NB4 (cell line): ENCODE data around the gene EN2.

Source experiments
- TF ChIP-seq, protein P1 (sequence below): IDR thresholded peaks from 2 replicates; pipeline ENCODE4 v1.6.1; 2011; ENCODE audit warnings: low read depth, low read length
- TF ChIP-seq, protein P2 (sequence below): IDR thresholded peaks from one replicate; pipeline ENCODE4 v1.5.1; 2012; ENCODE audit warnings: low read depth, low read length

DNA sequence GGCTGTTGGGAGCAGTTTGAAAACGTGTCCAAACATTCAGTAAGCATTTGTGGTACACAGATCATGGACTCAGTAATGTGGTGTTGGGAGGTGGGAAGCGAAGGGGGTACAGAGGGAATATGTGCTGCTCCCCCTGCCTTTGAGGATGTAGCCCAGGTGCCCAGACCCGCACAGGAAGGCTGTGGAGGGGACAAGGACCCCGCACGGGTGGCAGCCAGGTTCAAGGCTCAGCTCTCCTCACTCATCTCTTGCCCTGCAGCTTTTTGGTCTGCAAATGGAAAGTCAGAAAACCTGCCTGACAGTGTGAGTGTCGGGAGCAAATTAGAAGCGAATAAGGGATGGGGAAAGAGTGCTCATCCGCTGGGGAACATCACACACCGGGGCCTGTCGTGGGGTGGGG is 27.3 kb upstream of the EN2 start:
- TF ChIP-seq, protein P1, sequence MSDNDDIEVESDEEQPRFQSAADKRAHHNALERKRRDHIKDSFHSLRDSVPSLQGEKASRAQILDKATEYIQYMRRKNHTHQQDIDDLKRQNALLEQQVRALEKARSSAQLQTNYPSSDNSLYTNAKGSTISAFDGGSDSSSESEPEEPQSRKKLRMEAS = no peak
- TF ChIP-seq, protein P2, sequence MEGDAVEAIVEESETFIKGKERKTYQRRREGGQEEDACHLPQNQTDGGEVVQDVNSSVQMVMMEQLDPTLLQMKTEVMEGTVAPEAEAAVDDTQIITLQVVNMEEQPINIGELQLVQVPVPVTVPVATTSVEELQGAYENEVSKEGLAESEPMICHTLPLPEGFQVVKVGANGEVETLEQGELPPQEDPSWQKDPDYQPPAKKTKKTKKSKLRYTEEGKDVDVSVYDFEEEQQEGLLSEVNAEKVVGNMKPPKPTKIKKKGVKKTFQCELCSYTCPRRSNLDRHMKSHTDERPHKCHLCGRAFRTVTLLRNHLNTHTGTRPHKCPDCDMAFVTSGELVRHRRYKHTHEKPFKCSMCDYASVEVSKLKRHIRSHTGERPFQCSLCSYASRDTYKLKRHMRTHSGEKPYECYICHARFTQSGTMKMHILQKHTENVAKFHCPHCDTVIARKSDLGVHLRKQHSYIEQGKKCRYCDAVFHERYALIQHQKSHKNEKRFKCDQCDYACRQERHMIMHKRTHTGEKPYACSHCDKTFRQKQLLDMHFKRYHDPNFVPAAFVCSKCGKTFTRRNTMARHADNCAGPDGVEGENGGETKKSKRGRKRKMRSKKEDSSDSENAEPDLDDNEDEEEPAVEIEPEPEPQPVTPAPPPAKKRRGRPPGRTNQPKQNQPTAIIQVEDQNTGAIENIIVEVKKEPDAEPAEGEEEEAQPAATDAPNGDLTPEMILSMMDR = no peak
